Ovary (tissue), 3 donors: ENCODE measurements around the gene PIK3R2.

Source experiments
- POLR2A ChIP-seq: fragments of 450-650 bp; IDR thresholded peaks from one replicate; pipeline ENCODE4 v1.6.1; 2017; ENCODE audit warnings: antibody characterized with exemption, mild to moderate bottlenecking, moderate library complexity
- TF ChIP-seq, protein P1 (sequence below), 3 donors: fragments of 450-650 bp in 2 of 3; fragments of 200-600 bp in 1 of 3; IDR thresholded peaks; one replicate each; pipeline versions ENCODE4 v1.5.1 to v1.8.0; 2016 to 2022; ENCODE audit warnings: antibody characterized with exemption in 3 of 3, mild to moderate bottlenecking in 1 of 3
- donor health status: DM: no; HTN: no; CAD: no.

DNA sequence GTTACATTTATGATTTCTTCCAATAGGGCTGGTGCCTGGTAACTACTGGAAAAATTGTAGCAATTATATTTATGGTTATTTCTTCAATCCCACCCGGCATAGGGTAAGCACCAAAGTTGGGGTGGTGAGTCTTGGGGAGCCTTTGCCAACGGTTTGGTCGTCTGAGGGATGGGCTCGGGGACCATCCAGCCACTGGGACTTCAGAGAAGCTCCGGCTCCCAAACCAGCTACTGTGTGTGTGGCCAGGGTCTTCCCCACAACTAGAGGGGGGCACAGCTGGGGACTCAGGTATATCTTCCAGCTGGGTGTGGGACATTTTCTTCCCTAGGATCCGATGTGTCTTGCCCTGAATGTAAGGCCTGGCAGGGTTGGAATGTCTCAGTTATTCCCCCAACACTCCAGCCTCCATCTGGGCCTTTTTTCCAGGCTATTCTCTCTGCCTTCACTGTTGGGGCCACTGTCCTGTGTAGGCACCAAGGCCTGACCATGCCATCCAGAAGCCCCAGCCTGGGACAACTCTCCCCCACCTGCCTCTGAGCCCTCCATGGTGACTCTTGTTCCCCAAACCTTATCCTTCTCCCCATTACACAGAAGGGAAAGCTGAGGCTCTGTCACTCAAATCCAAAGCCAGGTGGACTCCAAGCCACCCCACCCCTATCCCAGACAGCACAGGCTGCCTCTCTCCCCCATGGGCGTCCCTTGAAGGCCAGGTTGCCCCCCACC, 19.5 kb downstream of the PIK3R2 start:
- TF ChIP-seq, protein P1, sequence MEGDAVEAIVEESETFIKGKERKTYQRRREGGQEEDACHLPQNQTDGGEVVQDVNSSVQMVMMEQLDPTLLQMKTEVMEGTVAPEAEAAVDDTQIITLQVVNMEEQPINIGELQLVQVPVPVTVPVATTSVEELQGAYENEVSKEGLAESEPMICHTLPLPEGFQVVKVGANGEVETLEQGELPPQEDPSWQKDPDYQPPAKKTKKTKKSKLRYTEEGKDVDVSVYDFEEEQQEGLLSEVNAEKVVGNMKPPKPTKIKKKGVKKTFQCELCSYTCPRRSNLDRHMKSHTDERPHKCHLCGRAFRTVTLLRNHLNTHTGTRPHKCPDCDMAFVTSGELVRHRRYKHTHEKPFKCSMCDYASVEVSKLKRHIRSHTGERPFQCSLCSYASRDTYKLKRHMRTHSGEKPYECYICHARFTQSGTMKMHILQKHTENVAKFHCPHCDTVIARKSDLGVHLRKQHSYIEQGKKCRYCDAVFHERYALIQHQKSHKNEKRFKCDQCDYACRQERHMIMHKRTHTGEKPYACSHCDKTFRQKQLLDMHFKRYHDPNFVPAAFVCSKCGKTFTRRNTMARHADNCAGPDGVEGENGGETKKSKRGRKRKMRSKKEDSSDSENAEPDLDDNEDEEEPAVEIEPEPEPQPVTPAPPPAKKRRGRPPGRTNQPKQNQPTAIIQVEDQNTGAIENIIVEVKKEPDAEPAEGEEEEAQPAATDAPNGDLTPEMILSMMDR (IDR thresholded peaks at IDR 0.05), result no peak
- no peak for TF ChIP-seq POLR2A
